ENCODE measurements around the gene TSHZ2. TPM values are rescaled to one million over a fixed set of nuclear protein-coding genes. Genes with fewer than 3 reads are reported as not detected.
"Not testable (repeated sequence)": the region's sequence is repeated elsewhere in the genome, so short reads cannot be mapped to it uniquely, and the experiment has no call there.

Gene TSHZ2
- total RNA-seq, 1 experiment from 2014 or later = 2.3 TPM

GRCh38 chr20:53522026-53522425, 549.9 kb downstream of the TSHZ2 start:
- Mint-ChIP-seq H3K9me3 (ENCODE audit: unreplicated experiment) (peaks cover 8% of the 10 kb centered on the region), H3K4me1 (ENCODE audit: insufficient read depth, unreplicated experiment) (no peaks in the 10 kb centered on the region), H3K27ac (ENCODE audit: low read depth, unreplicated experiment) (no peak overlapping the region), H3K27me3 (ENCODE audit: insufficient read depth, unreplicated experiment) (no peaks in the 10 kb centered on the region), H3K4me3 (ENCODE audit: unreplicated experiment) (no peak overlapping the region), H3K36me3 (ENCODE audit: insufficient read depth, unreplicated experiment) (no peaks in the 10 kb centered on the region)
- intact Hi-C loops (cut with micrococcal nuclease) = no loop called here
- POLR2A ChIA-PET = no interaction called here
- DNase-seq (ENCODE audit: unreplicated experiment) = no peak
- no TSS peak for BruUV-seq (replicated peaks)
- TF ChIP-seq CTCF (IDR thresholded peaks at IDR 0.05; ENCODE audit: unreplicated experiment) = no peak
- CTCF ChIA-PET = interaction anchor here (2.0 kb wide), 1 partner anchor 25 kb away, joined by 8 read pairs; no protein-coding TSS in a partner anchor

GRCh38 chr20:53522696-53523095, 550.5 kb downstream of the TSHZ2 start:
- TF ChIP-seq CTCF (IDR thresholded peaks at IDR 0.05; ENCODE audit: unreplicated experiment) = no peak
- no peak for DNase-seq (ENCODE audit: unreplicated experiment)
- no peak overlapping the region for H3K27ac Mint-ChIP-seq (ENCODE audit: low read depth, unreplicated experiment)
- H3K36me3 Mint-ChIP-seq (ENCODE audit: insufficient read depth, unreplicated experiment) = no peaks in the 10 kb centered on the region
- BruUV-seq (replicated peaks) = no TSS peak
- intact Hi-C loops (cut with micrococcal nuclease) = no loop called here
- POLR2A ChIA-PET = no interaction called here
- CTCF ChIA-PET = interaction anchor here (0.6 to 2.0 kb wide), 2 partner anchors 25 to 1049 kb away, joined by 4 to 8 read pairs; no protein-coding TSS in a partner anchor
- no peaks in the 10 kb centered on the region for H3K27me3 Mint-ChIP-seq (ENCODE audit: insufficient read depth, unreplicated experiment)
- peaks cover 8% of the 10 kb centered on the region for H3K9me3 Mint-ChIP-seq (ENCODE audit: unreplicated experiment)
- no peaks in the 10 kb centered on the region for H3K4me1 Mint-ChIP-seq (ENCODE audit: insufficient read depth, unreplicated experiment)
- H3K4me3 Mint-ChIP-seq (ENCODE audit: unreplicated experiment) = no peak overlapping the region

GRCh38 chr20:53523615-53524014, 551.5 kb downstream of the TSHZ2 start:
- H3K36me3 Mint-ChIP-seq (ENCODE audit: insufficient read depth, unreplicated experiment); POLR2A ChIA-PET; intact Hi-C loops (cut with micrococcal nuclease): not testable (repeated sequence)

GRCh38 chr20:53524589-53525312, 552.6 kb downstream of the TSHZ2 start:
- no peak overlapping the region for H3K4me3 Mint-ChIP-seq (ENCODE audit: unreplicated experiment)
- no peak for DNase-seq (ENCODE audit: unreplicated experiment)
- TF ChIP-seq CTCF (IDR thresholded peaks at IDR 0.05; ENCODE audit: unreplicated experiment) = no peak
- ChIA-PET CTCF (no interaction called here), POLR2A (interaction anchor here (0.5 kb wide), 1 partner anchor 31 kb away, joined by 3 read pairs; no protein-coding TSS in a partner anchor)
- no peaks in the 10 kb centered on the region for H3K36me3 Mint-ChIP-seq (ENCODE audit: insufficient read depth, unreplicated experiment)
- intact Hi-C loops (cut with micrococcal nuclease) = no loop called here
- peaks cover 8% of the 10 kb centered on the region for H3K9me3 Mint-ChIP-seq (ENCODE audit: unreplicated experiment)
- no peaks in the 10 kb centered on the region for H3K4me1 Mint-ChIP-seq (ENCODE audit: insufficient read depth, unreplicated experiment)
- no peaks in the 10 kb centered on the region for H3K27me3 Mint-ChIP-seq (ENCODE audit: insufficient read depth, unreplicated experiment)
- BruUV-seq (replicated peaks) = no TSS peak
- no peak overlapping the region for H3K27ac Mint-ChIP-seq (ENCODE audit: low read depth, unreplicated experiment)

More at GRCh38 chr20:53523615-53524014, 551.5 kb downstream of the TSHZ2 start:
- not testable (repeated sequence) for BruUV-seq (replicated peaks); H3K4me1 Mint-ChIP-seq (ENCODE audit: insufficient read depth, unreplicated experiment); H3K27ac Mint-ChIP-seq (ENCODE audit: low read depth, unreplicated experiment); H3K9me3 Mint-ChIP-seq (ENCODE audit: unreplicated experiment); DNase-seq (ENCODE audit: unreplicated experiment); H3K27me3 Mint-ChIP-seq (ENCODE audit: insufficient read depth, unreplicated experiment); H3K4me3 Mint-ChIP-seq (ENCODE audit: unreplicated experiment)
- CTCF ChIA-PET = interaction anchor here (2.0 kb wide), 1 partner anchor 24 kb away, joined by 8 read pairs; no protein-coding TSS in a partner anchor
